ENCODE measurements around the gene FHAD1. TPM values are rescaled to one million over a fixed set of nuclear protein-coding genes. Genes with fewer than 3 reads are reported as not detected.

FHAD1 gene
- total RNA-seq, 1 experiment from 2014 or later = 1.9 TPM

GRCh38 chr1:15222653-15223303 is 24.2 kb upstream of the FHAD1 start:
- no peaks in the 10 kb centered on the region for H3K79me2 ChIP-seq (ENCODE audit: insufficient read depth, low read length)
- peaks cover 24 to 26% (median 26%) of the 10 kb centered on the region in 3 experiments for H3K36me3 Mint-ChIP-seq (ENCODE audit: insufficient read depth in 1 of 3, low read depth in 3 of 3)
- no peak overlapping the region for H3K18ac ChIP-seq (ENCODE audit: insufficient read length, low read depth, low read length)
- WGBS (ENCODE audit: extremely low coverage, insufficient read length, low lambda C conversion rate) = no CpG with 5 or more reads among the region's 4 CpGs
- no peak overlapping the region for H3T11ph ChIP-seq (ENCODE audit: low read length)
- no peaks in the 10 kb centered on the region for H3K27me3 ChIP-seq (ENCODE audit: insufficient read depth, low read length)
- H3K4ac ChIP-seq (ENCODE audit: low read depth, low read length) = no peak overlapping the region
- no peak overlapping the region for H3K23ac ChIP-seq (ENCODE audit: insufficient read length, low read depth, low read length)
- H3K9me3 ChIP-seq (ENCODE audit: control insufficient read depth, low read depth, low read length) = no peaks in the 10 kb centered on the region
- H3K23me2 ChIP-seq (ENCODE audit: insufficient read length, low read depth, low read length, poor library complexity, severe bottlenecking) = no peaks in the 10 kb centered on the region
- H4K91ac ChIP-seq (ENCODE audit: insufficient read length, low read depth, low read length) = no peak overlapping the region
- no peak overlapping the region for H2BK15ac ChIP-seq (ENCODE audit: low read depth, low read length)
- no peak overlapping the region for H2BK12ac ChIP-seq (ENCODE audit: insufficient read length, low read depth, low read length)
- no peak overlapping the region for H2AFZ ChIP-seq (ENCODE audit: low read length)
- H2BK120ac ChIP-seq (ENCODE audit: low read depth, low read length, poor library complexity, severe bottlenecking) = no peak overlapping the region
- H3K9me3 Mint-ChIP-seq = peaks cover 12 to 14% of the 10 kb centered on the region in 2 experiments
- H3K79me1 ChIP-seq (ENCODE audit: insufficient read depth, low read depth, low read length, poor library complexity, severe bottlenecking) = no peaks in the 10 kb centered on the region
- H4K20me1 ChIP-seq (ENCODE audit: control insufficient read depth, insufficient read depth, insufficient read length) = no peaks in the 10 kb centered on the region
- DNase-seq = no peak
- no peak overlapping the region for H4K8ac ChIP-seq (replicated peaks; ENCODE audit: insufficient read length, low read depth, low read length)
- no peak overlapping the region for H2AK5ac ChIP-seq (ENCODE audit: insufficient read length, low read length)
- peaks cover 2 to 5% of the 10 kb centered on the region in 2 experiments; a peak in 2 of 4 replicates for H3K4me1 Mint-ChIP-seq
- peaks cover 6% of the 10 kb centered on the region for H3K27me3 Mint-ChIP-seq (ENCODE audit: low read depth)
- no peaks in the 10 kb centered on the region for H3K4me1 ChIP-seq (ENCODE audit: insufficient read depth, low read length)
- TF ChIP-seq, protein P1, sequence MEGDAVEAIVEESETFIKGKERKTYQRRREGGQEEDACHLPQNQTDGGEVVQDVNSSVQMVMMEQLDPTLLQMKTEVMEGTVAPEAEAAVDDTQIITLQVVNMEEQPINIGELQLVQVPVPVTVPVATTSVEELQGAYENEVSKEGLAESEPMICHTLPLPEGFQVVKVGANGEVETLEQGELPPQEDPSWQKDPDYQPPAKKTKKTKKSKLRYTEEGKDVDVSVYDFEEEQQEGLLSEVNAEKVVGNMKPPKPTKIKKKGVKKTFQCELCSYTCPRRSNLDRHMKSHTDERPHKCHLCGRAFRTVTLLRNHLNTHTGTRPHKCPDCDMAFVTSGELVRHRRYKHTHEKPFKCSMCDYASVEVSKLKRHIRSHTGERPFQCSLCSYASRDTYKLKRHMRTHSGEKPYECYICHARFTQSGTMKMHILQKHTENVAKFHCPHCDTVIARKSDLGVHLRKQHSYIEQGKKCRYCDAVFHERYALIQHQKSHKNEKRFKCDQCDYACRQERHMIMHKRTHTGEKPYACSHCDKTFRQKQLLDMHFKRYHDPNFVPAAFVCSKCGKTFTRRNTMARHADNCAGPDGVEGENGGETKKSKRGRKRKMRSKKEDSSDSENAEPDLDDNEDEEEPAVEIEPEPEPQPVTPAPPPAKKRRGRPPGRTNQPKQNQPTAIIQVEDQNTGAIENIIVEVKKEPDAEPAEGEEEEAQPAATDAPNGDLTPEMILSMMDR (conservative IDR thresholded peaks at IDR 0.05) = no peak
- H2BK5ac ChIP-seq (ENCODE audit: insufficient read length, low read length) = no peak overlapping the region
- no peak overlapping the region for H3K56ac ChIP-seq (ENCODE audit: insufficient read length, low read depth, low read length)
- no peak overlapping the region for H3K4me2 ChIP-seq (ENCODE audit: insufficient read depth, insufficient read length, low read length)
- H3K27ac ChIP-seq (ENCODE audit: insufficient read length, low read depth, low read length) = no peak overlapping the region
- no peak overlapping the region for H3K27ac Mint-ChIP-seq
- H3K4me3 Mint-ChIP-seq = no peak overlapping the region
- no peak overlapping the region for H2BK20ac ChIP-seq (ENCODE audit: low read depth, low read length, poor library complexity, severe bottlenecking)
- no peak overlapping the region for H3K9ac ChIP-seq (ENCODE audit: extremely low read depth, insufficient read length, low read length)
- no peak overlapping the region for H3K14ac ChIP-seq (ENCODE audit: insufficient read depth, low read length)
- no peak overlapping the region for H4K5ac ChIP-seq (ENCODE audit: insufficient read length, low read depth, low read length)
